Nephron progenitor cell (in vitro differentiated cells): ENCODE results near the gene DNM2.

Experiments used
- DNase-seq: peaks from one replicate; pipeline ENCODE4 v3.0.0; 2021
- H3K27ac Mint-ChIP-seq: 2 replicates; pipeline ENCODE4 v1.8.0; 2021; ENCODE audit warnings: mild to moderate bottlenecking, moderate library complexity, mixed read lengths
- H3K27me3 Mint-ChIP-seq: 2 replicates; pipeline ENCODE4 v1.8.0; 2021; ENCODE audit warnings: mild to moderate bottlenecking, low read depth, mixed read lengths; ENCODE audit not compliant: poor library complexity
- H3K36me3 Mint-ChIP-seq: 2 replicates; pipeline ENCODE4 v1.8.0; 2021; ENCODE audit warnings: low read depth, mixed read lengths
- H3K4me1 Mint-ChIP-seq: 2 replicates; pipeline ENCODE4 v1.8.0; 2021; ENCODE audit warnings: mixed read lengths
- H3K4me3 Mint-ChIP-seq: 2 replicates; pipeline ENCODE4 v1.8.0; 2021; ENCODE audit warnings: mild to moderate bottlenecking, moderate library complexity, mixed read lengths
- H3K9me3 Mint-ChIP-seq: 2 replicates; pipeline ENCODE4 v1.8.0; 2021; ENCODE audit warnings: mild to moderate bottlenecking, moderate library complexity, mixed read lengths
- TF ChIP-seq, protein P1 (sequence below): fragments of 200-600 bp; sonication (generic); IDR thresholded peaks from 2 replicates; pipeline ENCODE4 v1.5.0; 2021; ENCODE audit warnings: antibody characterized with exemption

The DNM2 gene

DNA sequence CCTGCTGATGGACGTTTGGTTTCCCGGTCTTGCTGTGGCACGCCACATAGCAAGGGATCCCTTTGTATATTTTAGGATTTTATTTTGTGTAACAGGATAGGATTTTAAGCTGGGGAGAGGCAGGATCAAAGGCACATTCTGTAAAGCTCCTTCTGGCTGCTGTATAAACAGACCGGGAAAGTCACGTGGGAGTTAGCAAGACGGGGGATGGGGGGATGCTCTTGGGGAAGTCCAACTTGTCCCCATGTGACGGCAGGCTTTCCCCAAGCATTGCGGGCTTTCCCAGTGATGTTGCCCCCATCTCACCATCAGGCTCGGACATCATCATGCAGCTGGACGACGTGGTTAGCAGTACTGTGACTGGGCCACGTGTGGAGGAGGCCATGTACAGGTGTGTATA is 10.9 kb upstream of the DNM2 start:
- DNase-seq: no peak
- Mint-ChIP-seq H3K36me3 (peaks cover 5% of the 10 kb centered on the region), H3K9me3 (no peaks in the 10 kb centered on the region), H3K4me1 (peaks cover 21% of the 10 kb centered on the region), H3K4me3 (no peak overlapping the region), H3K27me3 (no peaks in the 10 kb centered on the region), H3K27ac (no peak overlapping the region)
- TF ChIP-seq, protein P1, sequence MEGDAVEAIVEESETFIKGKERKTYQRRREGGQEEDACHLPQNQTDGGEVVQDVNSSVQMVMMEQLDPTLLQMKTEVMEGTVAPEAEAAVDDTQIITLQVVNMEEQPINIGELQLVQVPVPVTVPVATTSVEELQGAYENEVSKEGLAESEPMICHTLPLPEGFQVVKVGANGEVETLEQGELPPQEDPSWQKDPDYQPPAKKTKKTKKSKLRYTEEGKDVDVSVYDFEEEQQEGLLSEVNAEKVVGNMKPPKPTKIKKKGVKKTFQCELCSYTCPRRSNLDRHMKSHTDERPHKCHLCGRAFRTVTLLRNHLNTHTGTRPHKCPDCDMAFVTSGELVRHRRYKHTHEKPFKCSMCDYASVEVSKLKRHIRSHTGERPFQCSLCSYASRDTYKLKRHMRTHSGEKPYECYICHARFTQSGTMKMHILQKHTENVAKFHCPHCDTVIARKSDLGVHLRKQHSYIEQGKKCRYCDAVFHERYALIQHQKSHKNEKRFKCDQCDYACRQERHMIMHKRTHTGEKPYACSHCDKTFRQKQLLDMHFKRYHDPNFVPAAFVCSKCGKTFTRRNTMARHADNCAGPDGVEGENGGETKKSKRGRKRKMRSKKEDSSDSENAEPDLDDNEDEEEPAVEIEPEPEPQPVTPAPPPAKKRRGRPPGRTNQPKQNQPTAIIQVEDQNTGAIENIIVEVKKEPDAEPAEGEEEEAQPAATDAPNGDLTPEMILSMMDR: no peak

DNA sequence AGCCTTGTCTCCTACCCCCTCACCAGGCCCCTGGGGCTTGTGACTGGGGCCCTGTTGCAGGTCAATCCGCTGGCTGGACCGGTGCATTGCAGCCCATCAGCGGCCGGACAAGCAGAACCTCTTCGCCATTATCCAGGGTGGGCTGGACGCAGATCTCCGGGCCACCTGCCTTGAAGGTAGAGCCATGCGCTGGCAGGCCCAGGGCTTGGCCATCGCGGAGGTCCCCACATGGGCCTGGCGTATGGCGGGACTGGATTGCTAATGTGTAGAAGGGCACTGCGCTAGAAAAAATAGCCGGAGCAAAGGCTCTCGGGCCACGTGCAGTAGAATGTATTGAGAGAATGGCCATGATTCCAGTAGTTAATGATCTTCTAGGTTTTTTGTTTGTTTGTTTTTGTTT is 10.4 kb upstream of the DNM2 start:
- no peak for DNase-seq
- Mint-ChIP-seq H3K9me3 (no peaks in the 10 kb centered on the region), H3K4me1 (peaks cover 21% of the 10 kb centered on the region), H3K36me3 (peaks cover 7% of the 10 kb centered on the region), H3K27me3 (no peaks in the 10 kb centered on the region), H3K4me3 (no peak overlapping the region), H3K27ac (peak overlapping the region; percentile 25)
- TF ChIP-seq, protein P1: no peak

DNA sequence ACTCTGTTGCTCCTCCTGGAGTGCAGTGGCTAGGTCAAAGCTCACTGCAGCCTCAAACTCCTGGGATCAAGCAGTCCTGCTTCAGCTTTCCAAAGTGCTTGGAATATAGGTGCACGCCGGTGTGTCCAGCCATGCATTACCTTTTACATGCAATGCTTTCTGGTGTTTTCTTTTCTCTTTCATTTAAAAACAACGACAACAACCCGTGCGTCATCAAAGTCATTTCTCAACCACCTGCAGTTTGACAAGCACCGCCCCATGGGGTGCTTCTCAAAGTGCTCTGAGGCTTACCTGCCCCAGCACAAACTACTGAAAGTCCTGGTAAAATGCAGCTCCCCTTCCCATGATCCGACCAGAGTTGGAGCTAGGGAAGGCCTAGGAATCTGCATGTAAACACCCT is 9.6 kb upstream of the DNM2 start:
- DNase-seq: no peak
- TF ChIP-seq, protein P1: no peak
- Mint-ChIP-seq H3K9me3 (no peaks in the 10 kb centered on the region), H3K4me1 (peaks cover 20% of the 10 kb centered on the region), H3K36me3 (peaks cover 7% of the 10 kb centered on the region), H3K27ac (peak overlapping the region; percentile 25), H3K4me3 (no peak overlapping the region), H3K27me3 (no peaks in the 10 kb centered on the region)

DNA sequence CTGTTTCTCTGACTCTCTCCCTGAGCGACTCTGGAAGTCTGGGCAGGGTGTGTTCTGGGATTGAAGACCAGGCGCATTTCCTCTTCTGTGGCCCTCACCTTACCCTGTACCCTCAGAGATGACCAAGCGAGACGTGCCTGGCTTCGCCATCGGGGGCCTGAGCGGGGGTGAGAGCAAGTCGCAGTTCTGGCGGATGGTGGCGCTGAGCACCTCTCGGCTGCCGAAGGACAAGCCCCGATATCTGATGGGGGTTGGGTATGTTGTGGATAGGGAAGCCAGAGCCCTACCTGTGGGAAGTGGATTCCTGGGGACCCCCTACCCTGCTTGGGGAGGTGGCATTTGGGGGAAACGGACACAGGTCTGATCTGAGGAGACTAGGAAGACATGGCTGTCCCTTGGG is 5.8 kb upstream of the DNM2 start:
- Mint-ChIP-seq H3K4me1 (peaks cover 28% of the 10 kb centered on the region), H3K27me3 (no peaks in the 10 kb centered on the region), H3K27ac (peak overlapping the region; percentile 81), H3K9me3 (no peaks in the 10 kb centered on the region), H3K4me3 (no peak overlapping the region), H3K36me3 (peaks cover 7% of the 10 kb centered on the region)
- DNase-seq: no peak
- TF ChIP-seq, protein P1: no peak

DNA sequence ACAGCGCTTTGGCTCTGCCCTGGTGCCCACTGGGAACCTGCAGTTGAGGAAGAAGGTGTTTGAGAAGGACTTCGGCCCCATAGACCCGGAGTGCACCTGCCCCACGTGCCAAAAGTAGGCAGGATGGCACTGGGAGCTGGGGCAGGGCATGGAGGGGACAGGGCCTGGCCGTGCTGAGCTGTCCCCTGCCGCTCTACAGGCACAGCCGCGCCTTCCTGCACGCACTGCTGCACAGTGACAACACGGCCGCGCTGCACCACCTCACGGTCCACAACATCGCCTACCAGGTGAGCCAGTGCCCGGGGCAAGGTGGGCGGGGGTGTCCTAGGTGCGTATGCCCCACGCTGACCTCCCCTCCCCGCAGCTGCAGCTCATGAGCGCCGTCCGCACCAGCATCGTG is 5.1 kb upstream of the DNM2 start:
- Mint-ChIP-seq H3K9me3 (no peaks in the 10 kb centered on the region), H3K27me3 (no peaks in the 10 kb centered on the region), H3K36me3 (peaks cover 7% of the 10 kb centered on the region), H3K4me3 (no peak overlapping the region), H3K4me1 (peaks cover 25% of the 10 kb centered on the region), H3K27ac (no peak overlapping the region)
- no peak for DNase-seq
- TF ChIP-seq, protein P1: no peak

DNA sequence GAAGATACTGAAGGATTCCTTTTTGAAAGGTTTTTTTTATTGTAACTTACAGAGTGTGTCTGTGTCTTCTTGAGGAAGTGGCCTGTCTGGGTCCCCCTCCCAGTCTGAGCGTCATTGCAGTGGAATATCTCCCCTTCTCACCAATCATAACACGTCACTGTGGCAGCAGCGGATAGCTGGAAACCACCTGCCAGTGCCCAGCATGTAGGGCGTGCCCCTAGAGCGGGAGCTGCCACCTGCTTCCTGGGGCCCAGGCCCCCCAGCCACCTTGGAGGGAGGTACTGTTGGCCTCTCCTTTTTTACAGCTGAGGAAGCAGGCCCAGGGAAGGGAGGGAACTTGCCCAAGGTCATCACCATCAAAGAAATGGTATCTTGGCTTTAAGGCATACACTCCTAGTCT is 4.6 kb upstream of the DNM2 start:
- no peak for DNase-seq
- Mint-ChIP-seq H3K4me3 (no peak overlapping the region), H3K27me3 (no peaks in the 10 kb centered on the region), H3K27ac (peak overlapping the region; percentile 66), H3K4me1 (peaks cover 25% of the 10 kb centered on the region), H3K36me3 (peaks cover 7% of the 10 kb centered on the region), H3K9me3 (no peaks in the 10 kb centered on the region)
- TF ChIP-seq, protein P1: no peak
